ENCODE results near the gene SGPL1. TPM values are rescaled to one million over a fixed set of nuclear protein-coding genes. Genes with fewer than 3 reads are reported as not detected.
A peak's percentile ranks its signal among the peaks of the same experiment; 100 is the strongest.

SGPL1 gene
- total RNA-seq, 1 donor from 2014 or later = 8.2 TPM

GRCh38 chr10:70910486-70911341 is 95.0 kb downstream of the SGPL1 start:
- H3K27me3 ChIP-seq (ENCODE audit: low read depth) = peaks cover 9% of the 10 kb centered on the region
- intact Hi-C loops (cut with micrococcal nuclease) = no loop called here
- TF ChIP-seq CTCF (IDR thresholded peaks at IDR 0.05; ENCODE audit: borderline replicate concordance) = no peak
- no peak overlapping the region for H3K4me3 ChIP-seq
- no peaks in the 10 kb centered on the region for H3K9me3 ChIP-seq (replicated peaks)
- H3K36me3 ChIP-seq = no peaks in the 10 kb centered on the region
- H3K27ac ChIP-seq (replicated peaks) = no peak overlapping the region
- H3K4me1 ChIP-seq = peaks cover 16% of the 10 kb centered on the region
- no peak for DNase-seq

- Histone ChIP-seq H3K4me3 (no peak overlapping the region), H3K9me3 (replicated peaks) (no peaks in the 10 kb centered on the region), H3K27ac (replicated peaks) (no peak overlapping the region), H3K4me1 (peaks cover 16% of the 10 kb centered on the region), H3K36me3 (no peaks in the 10 kb centered on the region), H3K27me3 (ENCODE audit: low read depth) (peaks cover 15% of the 10 kb centered on the region)
- intact Hi-C loops (cut with micrococcal nuclease) = no loop called here
- no peak for TF ChIP-seq CTCF (IDR thresholded peaks at IDR 0.05; ENCODE audit: borderline replicate concordance)
- no peak for DNase-seq
Measured at GRCh38 chr10:70911386-70911785, 95.6 kb downstream of the SGPL1 start.

- DNase-seq = no peak
- Histone ChIP-seq H3K4me3 (no peak overlapping the region), H3K4me1 (peaks cover 9% of the 10 kb centered on the region), H3K27me3 (ENCODE audit: low read depth) (peaks cover 26% of the 10 kb centered on the region), H3K36me3 (no peaks in the 10 kb centered on the region), H3K9me3 (replicated peaks) (no peaks in the 10 kb centered on the region), H3K27ac (replicated peaks) (no peak overlapping the region)
- TF ChIP-seq CTCF (IDR thresholded peaks at IDR 0.05; ENCODE audit: borderline replicate concordance) = no peak
- intact Hi-C loops (cut with micrococcal nuclease) = no loop called here
Measured at GRCh38 chr10:70912556-70912955, 96.8 kb downstream of the SGPL1 start.

- no peak for TF ChIP-seq CTCF (IDR thresholded peaks at IDR 0.05; ENCODE audit: borderline replicate concordance)
- intact Hi-C loops (cut with micrococcal nuclease) = no loop called here
- Histone ChIP-seq H3K36me3 (no peaks in the 10 kb centered on the region), H3K4me1 (peaks cover 1% of the 10 kb centered on the region), H3K9me3 (replicated peaks) (no peaks in the 10 kb centered on the region), H3K27ac (replicated peaks) (no peak overlapping the region), H3K27me3 (ENCODE audit: low read depth) (peaks cover 33% of the 10 kb centered on the region), H3K4me3 (no peak overlapping the region)
- DNase-seq = peak; percentile 6
Measured at GRCh38 chr10:70913191-70913892, 97.6 kb downstream of the SGPL1 start.

- intact Hi-C loops (cut with micrococcal nuclease) = no loop called here
- peak; percentile 5 for DNase-seq
- no peak overlapping the region for H3K4me3 ChIP-seq
Measured at GRCh38 chr10:70913893-70914240, 98.1 kb downstream of the SGPL1 start.

More at GRCh38 chr10:70913893-70914240, 98.1 kb downstream of the SGPL1 start:
- no peaks in the 10 kb centered on the region for H3K4me1 ChIP-seq
- H3K27me3 ChIP-seq (ENCODE audit: low read depth) = peaks cover 34% of the 10 kb centered on the region
- H3K27ac ChIP-seq (replicated peaks) = no peak overlapping the region
- TF ChIP-seq CTCF (IDR thresholded peaks at IDR 0.05; ENCODE audit: borderline replicate concordance) = no peak
- H3K9me3 ChIP-seq (replicated peaks) = no peaks in the 10 kb centered on the region
- no peaks in the 10 kb centered on the region for H3K36me3 ChIP-seq
